GM12873 (cell line): Measurements from ENCODE around the gene GSDME.

Experiments used
- CTCF ChIP-seq: IDR thresholded peaks from 2 replicates; pipeline ENCODE4 v1.5.1; 2012; ENCODE audit warnings: low read depth, mild to moderate bottlenecking, moderate library complexity, low read length, control low read depth; ENCODE audit not compliant: insufficient read depth; ENCODE audit errors: missing control alignments

Gene GSDME

GRCh38 chr7:24797270-24797669, 40.0 kb upstream of the GSDME start:
- no peak for TF ChIP-seq CTCF

GRCh38 chr7:24795407-24795767, 38.1 kb upstream of the GSDME start:
- no peak for TF ChIP-seq CTCF

- no peak for TF ChIP-seq CTCF
Observed at GRCh38 chr7:24793982-24794648, 36.9 kb upstream of the GSDME start.

GRCh38 chr7:24788961-24789576, 31.8 kb upstream of the GSDME start:
- TF ChIP-seq CTCF = no peak

GRCh38 chr7:24788075-24788474, 30.8 kb upstream of the GSDME start:
- peak; percentile 56 for TF ChIP-seq CTCF

GRCh38 chr7:24786941-24787340, 29.7 kb upstream of the GSDME start:
- no peak for TF ChIP-seq CTCF

GRCh38 chr7:24786306-24786705, 29.0 kb upstream of the GSDME start:
- TF ChIP-seq CTCF = no peak

- TF ChIP-seq CTCF = no peak
Observed at GRCh38 chr7:24784277-24784676, 27.0 kb upstream of the GSDME start.
